ENCODE data around the gene MEF2A.

Gene MEF2A

GRCh38 chr15:99718421-99718820 lies 152.6 kb downstream of the MEF2A start:
- no peak overlapping the region; the same call in 1 of the 2 replicates for H3K27ac ChIP-seq (ENCODE audit: low read length)
- TF ChIP-seq EZH2phosphoT487 (IDR thresholded peaks at IDR 0.05; ENCODE audit: low read length) (no peak), EZH2 (optimal IDR thresholded peaks at IDR 0.05; ENCODE audit: low read depth, low read length) (no peak), CTCF (IDR thresholded peaks at IDR 0.05; ENCODE audit: low read length) (no peak)
- no peaks in the 10 kb centered on the region for H3K9me2 ChIP-seq (replicated peaks; ENCODE audit: insufficient read depth, low read length)
- DNase-seq = no peak
- H3K4me1 ChIP-seq (ENCODE audit: low read length) = peaks cover 19% of the 10 kb centered on the region
- no peaks in the 10 kb centered on the region for H3K9me3 ChIP-seq (replicated peaks; ENCODE audit: insufficient read depth, low read length)
- no peak overlapping the region for H3K9ac ChIP-seq (ENCODE audit: low read length)
- no peaks in the 10 kb centered on the region for H4K20me1 ChIP-seq (ENCODE audit: insufficient read depth, low read length)
- H3F3A ChIP-seq (ENCODE audit: insufficient read depth, low read length) = peaks cover 18% of the 10 kb centered on the region
- no peak overlapping the region for H2AFZ ChIP-seq (ENCODE audit: low read length)
- no peaks in the 10 kb centered on the region for H3K36me3 ChIP-seq (replicated peaks; ENCODE audit: insufficient read depth, low read length)
- no peaks in the 10 kb centered on the region for H3K27me3 ChIP-seq (replicated peaks; ENCODE audit: insufficient read depth, low read length)
- peak overlapping the region; percentile 25; the same call in 1 of the 2 replicates for H3K4me2 ChIP-seq (ENCODE audit: low read depth, low read length)
- no peaks in the 10 kb centered on the region for H3K79me2 ChIP-seq (ENCODE audit: low read length)
- H3K4me3 ChIP-seq (ENCODE audit: low read length) = no peak overlapping the region

- no peaks in the 10 kb centered on the region for H4K20me1 ChIP-seq (ENCODE audit: insufficient read depth, low read length)
- DNase-seq = peak; percentile 97
- no peak overlapping the region for H2AFZ ChIP-seq (ENCODE audit: low read length)
- peaks cover 19% of the 10 kb centered on the region for H3K4me1 ChIP-seq (ENCODE audit: low read length)
- H3K36me3 ChIP-seq (replicated peaks; ENCODE audit: insufficient read depth, low read length) = no peaks in the 10 kb centered on the region
- no peaks in the 10 kb centered on the region for H3K9me3 ChIP-seq (replicated peaks; ENCODE audit: insufficient read depth, low read length)
- H3K79me2 ChIP-seq (ENCODE audit: low read length) = no peaks in the 10 kb centered on the region
- peak overlapping the region; percentile 38; the same call in 1 of the 2 replicates for H3K27ac ChIP-seq (ENCODE audit: low read length)
- TF ChIP-seq EZH2 (optimal IDR thresholded peaks at IDR 0.05; ENCODE audit: low read depth, low read length) (no peak), EZH2phosphoT487 (IDR thresholded peaks at IDR 0.05; ENCODE audit: low read length) (no peak), CTCF (IDR thresholded peaks at IDR 0.05; ENCODE audit: low read length) (no peak)
- peak overlapping the region; percentile 51 for H3K4me2 ChIP-seq (ENCODE audit: low read depth, low read length)
- peaks cover 18% of the 10 kb centered on the region for H3F3A ChIP-seq (ENCODE audit: insufficient read depth, low read length)
- H3K4me3 ChIP-seq (ENCODE audit: low read length) = peak overlapping the region; percentile 6; the same call in 1 of the 2 replicates
- no peak overlapping the region for H3K9ac ChIP-seq (ENCODE audit: low read length)
- no peaks in the 10 kb centered on the region for H3K27me3 ChIP-seq (replicated peaks; ENCODE audit: insufficient read depth, low read length)
- H3K9me2 ChIP-seq (replicated peaks; ENCODE audit: insufficient read depth, low read length) = no peaks in the 10 kb centered on the region
These were observed 153.3 kb downstream of the MEF2A start for GRCh38 chr15:99719096-99719541.

GRCh38 chr15:99720533-99720932 lies 154.7 kb downstream of the MEF2A start:
- Histone ChIP-seq H3K4me3 (ENCODE audit: low read length) (no peak overlapping the region), H3K27ac (ENCODE audit: low read length) (no peak overlapping the region)

More at GRCh38 chr15:99720533-99720932, 154.7 kb downstream of the MEF2A start:
- no peaks in the 10 kb centered on the region for H3K9me3 ChIP-seq (replicated peaks; ENCODE audit: insufficient read depth, low read length)
- H4K20me1 ChIP-seq (ENCODE audit: insufficient read depth, low read length) = no peaks in the 10 kb centered on the region
- no peak overlapping the region for H3K9ac ChIP-seq (ENCODE audit: low read length)
- no peaks in the 10 kb centered on the region for H3K27me3 ChIP-seq (replicated peaks; ENCODE audit: insufficient read depth, low read length)
- peaks cover 19% of the 10 kb centered on the region for H3K4me1 ChIP-seq (ENCODE audit: low read length)
- H3K79me2 ChIP-seq (ENCODE audit: low read length) = no peaks in the 10 kb centered on the region
- no peak for DNase-seq
- TF ChIP-seq EZH2 (optimal IDR thresholded peaks at IDR 0.05; ENCODE audit: low read depth, low read length) (no peak), CTCF (IDR thresholded peaks at IDR 0.05; ENCODE audit: low read length) (no peak), EZH2phosphoT487 (IDR thresholded peaks at IDR 0.05; ENCODE audit: low read length) (no peak)
- H2AFZ ChIP-seq (ENCODE audit: low read length) = no peak overlapping the region
- H3K9me2 ChIP-seq (replicated peaks; ENCODE audit: insufficient read depth, low read length) = no peaks in the 10 kb centered on the region
- H3K4me2 ChIP-seq (ENCODE audit: low read depth, low read length) = no peak overlapping the region
- peaks cover 18% of the 10 kb centered on the region for H3F3A ChIP-seq (ENCODE audit: insufficient read depth, low read length)
- H3K36me3 ChIP-seq (replicated peaks; ENCODE audit: insufficient read depth, low read length) = no peaks in the 10 kb centered on the region
